Measurements from ENCODE around the gene GAL3ST2.

DNA sequence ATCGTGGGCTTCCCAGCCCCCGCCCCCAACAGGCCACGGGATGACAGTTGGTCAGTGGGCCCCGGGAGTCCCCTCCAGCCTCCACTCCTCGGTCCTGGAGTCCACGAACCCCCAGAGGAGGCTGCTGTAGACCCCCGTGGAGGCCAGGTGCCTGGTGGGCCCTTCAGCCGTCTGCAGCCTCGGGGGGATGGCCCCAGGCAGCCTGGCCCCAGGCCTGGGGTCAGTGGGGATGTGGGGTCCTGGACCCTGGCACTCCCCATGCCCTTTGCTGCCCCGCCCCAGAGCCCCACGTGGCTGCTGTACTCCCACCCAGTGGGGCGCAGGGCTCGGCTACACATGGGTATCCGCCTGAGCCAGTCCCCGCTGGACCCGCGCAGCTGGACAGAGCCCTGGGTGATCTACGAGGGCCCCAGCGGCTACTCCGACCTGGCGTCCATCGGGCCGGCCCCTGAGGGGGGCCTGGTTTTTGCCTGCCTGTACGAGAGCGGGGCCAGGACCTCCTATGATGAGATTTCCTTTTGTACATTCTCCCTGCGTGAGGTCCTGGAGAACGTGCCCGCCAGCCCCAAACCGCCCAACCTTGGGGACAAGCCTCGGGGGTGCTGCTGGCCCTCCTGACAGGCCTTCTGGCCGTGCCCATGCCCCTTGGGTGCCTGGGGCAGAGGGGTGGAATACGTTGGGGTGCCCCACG lies 40.0 kb downstream of the GAL3ST2 start:
- TF ChIP-seq, protein P1, sequence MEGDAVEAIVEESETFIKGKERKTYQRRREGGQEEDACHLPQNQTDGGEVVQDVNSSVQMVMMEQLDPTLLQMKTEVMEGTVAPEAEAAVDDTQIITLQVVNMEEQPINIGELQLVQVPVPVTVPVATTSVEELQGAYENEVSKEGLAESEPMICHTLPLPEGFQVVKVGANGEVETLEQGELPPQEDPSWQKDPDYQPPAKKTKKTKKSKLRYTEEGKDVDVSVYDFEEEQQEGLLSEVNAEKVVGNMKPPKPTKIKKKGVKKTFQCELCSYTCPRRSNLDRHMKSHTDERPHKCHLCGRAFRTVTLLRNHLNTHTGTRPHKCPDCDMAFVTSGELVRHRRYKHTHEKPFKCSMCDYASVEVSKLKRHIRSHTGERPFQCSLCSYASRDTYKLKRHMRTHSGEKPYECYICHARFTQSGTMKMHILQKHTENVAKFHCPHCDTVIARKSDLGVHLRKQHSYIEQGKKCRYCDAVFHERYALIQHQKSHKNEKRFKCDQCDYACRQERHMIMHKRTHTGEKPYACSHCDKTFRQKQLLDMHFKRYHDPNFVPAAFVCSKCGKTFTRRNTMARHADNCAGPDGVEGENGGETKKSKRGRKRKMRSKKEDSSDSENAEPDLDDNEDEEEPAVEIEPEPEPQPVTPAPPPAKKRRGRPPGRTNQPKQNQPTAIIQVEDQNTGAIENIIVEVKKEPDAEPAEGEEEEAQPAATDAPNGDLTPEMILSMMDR (IDR thresholded peaks at IDR 0.05) = no peak
- no peak for TF ChIP-seq POLR2A (IDR thresholded peaks at IDR 0.05)

Measured in body of pancreas (tissue), 4 donors.